Urinary bladder (tissue), 4 donors: Measurements from ENCODE around the gene NUMA1. TPM values are rescaled to one million over a fixed set of nuclear protein-coding genes. Genes with fewer than 3 reads are reported as not detected.

ENCODE experiments used
- DNase-seq: peaks from one replicate; pipeline ENCODE4 v3.0.0-alpha.2; 2015; ENCODE audit errors: extremely low spot score
- H3K27ac ChIP-seq: one replicate; pipeline ENCODE4 v1.5.1; 2013; ENCODE audit warnings: low read depth, mild to moderate bottlenecking, moderate library complexity
- H3K36me3 ChIP-seq: one replicate; pipeline ENCODE4 v1.6.1; 2013; ENCODE audit warnings: mild to moderate bottlenecking, moderate library complexity; ENCODE audit not compliant: insufficient read depth
- H3K4me1 ChIP-seq: one replicate; pipeline ENCODE4 v1.6.1; 2013; ENCODE audit warnings: mild to moderate bottlenecking, moderate library complexity; ENCODE audit not compliant: insufficient read depth
- H3K4me3 ChIP-seq: one replicate; pipeline ENCODE4 v1.5.1; 2013; ENCODE audit warnings: low read depth, low read length
- WGBS: extraction: QIAGEN DNeasy Blood & Tissue Kit; methylation state at CpG from one replicate; pipeline ENCODE4 v1.1.7; 2013; 5-methylcytosine and 5-hydroxymethylcytosine counted together
- polyA plus RNA-seq: library from polyadenylated mRNA; stranded (reverse); fragments of 200-250 nt; gene quantifications from one replicate; pipeline ENCODE4 v1.2.3, GENCODE V29; 2013
- total RNA-seq: library from RNA; depleted of rRNA; stranded (reverse); fragments of >200 nt; gene quantifications from one replicate; pipeline ENCODE4 v1.2.3, GENCODE V29; 2014
- donor health status: healthy with polysubstance abuse.
- donor health status: healthy.

Gene NUMA1
- total and polyA plus RNA-seq, 2 donors: 193 to 219 TPM

GRCh38 chr11:72013765-72014711 lies 66.3 kb downstream of the NUMA1 start:
- H3K36me3 ChIP-seq: peaks cover 13% of the 10 kb centered on the region
- no peak overlapping the region for H3K27ac ChIP-seq
- WGBS: 75% methylated on average over 38 of the region's 38 CpGs
- no peaks in the 10 kb centered on the region for H3K4me1 ChIP-seq
- H3K4me3 ChIP-seq: no peak overlapping the region
- no peak for DNase-seq

- H3K4me1 ChIP-seq: no peaks in the 10 kb centered on the region
- DNase-seq: no peak
- no peak overlapping the region for H3K4me3 ChIP-seq
- peaks cover 13% of the 10 kb centered on the region for H3K36me3 ChIP-seq
- no peak overlapping the region for H3K27ac ChIP-seq
- WGBS: 39% methylated on average over 33 of the region's 33 CpGs
Measured at GRCh38 chr11:72012897-72013721, 67.2 kb downstream of the NUMA1 start.

- peaks cover 10% of the 10 kb centered on the region for H3K36me3 ChIP-seq
- DNase-seq: no peak
- 82% methylated on average over 5 of the region's 5 CpGs for WGBS
- H3K4me3 ChIP-seq: no peak overlapping the region
- no peaks in the 10 kb centered on the region for H3K4me1 ChIP-seq
- H3K27ac ChIP-seq: no peak overlapping the region
Measured at GRCh38 chr11:72012091-72012630, 68.2 kb downstream of the NUMA1 start.

GRCh38 chr11:72010529-72011233 lies 69.7 kb downstream of the NUMA1 start:
- 85% methylated on average over 10 of the region's 10 CpGs for WGBS
- H3K36me3 ChIP-seq: peaks cover 15% of the 10 kb centered on the region
- H3K27ac ChIP-seq: no peak overlapping the region
- DNase-seq: no peak
- no peak overlapping the region for H3K4me3 ChIP-seq
- no peaks in the 10 kb centered on the region for H3K4me1 ChIP-seq

GRCh38 chr11:72009156-72009555 lies 71.2 kb downstream of the NUMA1 start:
- DNase-seq: no peak
- H3K36me3 ChIP-seq: peaks cover 10% of the 10 kb centered on the region
- no peaks in the 10 kb centered on the region for H3K4me1 ChIP-seq
- H3K27ac ChIP-seq: no peak overlapping the region
- no peak overlapping the region for H3K4me3 ChIP-seq
- 91% methylated on average over 6 of the region's 6 CpGs for WGBS

GRCh38 chr11:72008728-72009127 lies 71.6 kb downstream of the NUMA1 start:
- no peak for DNase-seq
- Histone ChIP-seq H3K36me3 (peaks cover 12% of the 10 kb centered on the region), H3K4me3 (no peak overlapping the region), H3K4me1 (no peaks in the 10 kb centered on the region), H3K27ac (no peak overlapping the region)
- WGBS: 76% methylated on average over 7 of the region's 7 CpGs

- Histone ChIP-seq H3K4me3 (no peak overlapping the region), H3K4me1 (no peaks in the 10 kb centered on the region), H3K27ac (no peak overlapping the region), H3K36me3 (peaks cover 14% of the 10 kb centered on the region)
- no peak for DNase-seq
- 73% methylated on average over 5 of the region's 5 CpGs for WGBS
Measured at GRCh38 chr11:72007587-72007986, 72.8 kb downstream of the NUMA1 start.

GRCh38 chr11:72007089-72007476 lies 73.3 kb downstream of the NUMA1 start:
- Histone ChIP-seq H3K4me3 (no peak overlapping the region), H3K36me3 (peaks cover 14% of the 10 kb centered on the region), H3K27ac (no peak overlapping the region), H3K4me1 (no peaks in the 10 kb centered on the region)
- 88% methylated on average over 15 of the region's 15 CpGs for WGBS
- DNase-seq: no peak

- Histone ChIP-seq H3K27ac (no peak overlapping the region), H3K4me1 (no peaks in the 10 kb centered on the region), H3K4me3 (no peak overlapping the region), H3K36me3 (peaks cover 14% of the 10 kb centered on the region)
- WGBS: 70% methylated on average over 8 of the region's 8 CpGs
- no peak for DNase-seq
Measured at GRCh38 chr11:72006309-72007088, 73.8 kb downstream of the NUMA1 start.

- no peak for DNase-seq
- no peak overlapping the region for H3K27ac ChIP-seq
- WGBS: 86% methylated on average over 20 of the region's 20 CpGs
- H3K4me3 ChIP-seq: no peak overlapping the region
- H3K36me3 ChIP-seq: peaks cover 14% of the 10 kb centered on the region
- H3K4me1 ChIP-seq: no peaks in the 10 kb centered on the region
Measured at GRCh38 chr11:72005347-72006260, 74.7 kb downstream of the NUMA1 start.

- WGBS: 86% methylated on average over 16 of the region's 16 CpGs
- peaks cover 14% of the 10 kb centered on the region for H3K36me3 ChIP-seq
- no peaks in the 10 kb centered on the region for H3K4me1 ChIP-seq
- no peak overlapping the region for H3K27ac ChIP-seq
- no peak for DNase-seq
- H3K4me3 ChIP-seq: no peak overlapping the region
Measured at GRCh38 chr11:72004515-72005346, 75.6 kb downstream of the NUMA1 start.
